ENCODE measurements around the gene STPG4. TPM values are rescaled to one million over a fixed set of nuclear protein-coding genes. Genes with fewer than 3 reads are reported as not detected.

Gene STPG4
- total RNA-seq, 1 experiment from 2014 or later = 0.13 TPM

- Histone ChIP-seq H3K14ac (ENCODE audit: insufficient read depth, low read length) (no peak overlapping the region), H3K18ac (ENCODE audit: insufficient read length, low read depth, low read length) (no peak overlapping the region), H3T11ph (ENCODE audit: low read length) (no peak overlapping the region), H3K9ac (ENCODE audit: extremely low read depth, insufficient read length, low read length) (no peak overlapping the region), H3K27ac (ENCODE audit: insufficient read length, low read depth, low read length) (no peak overlapping the region), H3K23ac (ENCODE audit: insufficient read length, low read depth, low read length) (no peak overlapping the region), H4K91ac (ENCODE audit: insufficient read length, low read depth, low read length) (no peak overlapping the region), H3K4ac (ENCODE audit: low read depth, low read length) (no peak overlapping the region), H3K4me1 (ENCODE audit: insufficient read depth, low read length) (no peaks in the 10 kb centered on the region), H4K8ac (replicated peaks; ENCODE audit: insufficient read length, low read depth, low read length) (no peak overlapping the region), H3K4me2 (ENCODE audit: insufficient read depth, insufficient read length, low read length) (no peak overlapping the region), H3K79me1 (ENCODE audit: insufficient read depth, low read depth, low read length, poor library complexity, severe bottlenecking) (no peaks in the 10 kb centered on the region), H2BK120ac (ENCODE audit: low read depth, low read length, poor library complexity, severe bottlenecking) (no peak overlapping the region), H2BK15ac (ENCODE audit: low read depth, low read length) (no peak overlapping the region), H4K20me1 (ENCODE audit: control insufficient read depth, insufficient read depth, insufficient read length) (no peaks in the 10 kb centered on the region), H3K9me3 (ENCODE audit: control insufficient read depth, low read depth, low read length) (no peaks in the 10 kb centered on the region), H2BK5ac (ENCODE audit: insufficient read length, low read length) (no peak overlapping the region), H2AK5ac (ENCODE audit: insufficient read length, low read length) (no peak overlapping the region), H2BK12ac (ENCODE audit: insufficient read length, low read depth, low read length) (no peak overlapping the region), H4K5ac (ENCODE audit: insufficient read length, low read depth, low read length) (no peak overlapping the region), H3K23me2 (ENCODE audit: insufficient read length, low read depth, low read length, poor library complexity, severe bottlenecking) (no peaks in the 10 kb centered on the region), H2AFZ (ENCODE audit: low read length) (no peak overlapping the region), H2BK20ac (ENCODE audit: low read depth, low read length, poor library complexity, severe bottlenecking) (no peak overlapping the region), H3K27me3 (ENCODE audit: insufficient read depth, low read length) (no peaks in the 10 kb centered on the region), H3K56ac (ENCODE audit: insufficient read length, low read depth, low read length) (no peak overlapping the region), H3K79me2 (ENCODE audit: insufficient read depth, low read length) (no peaks in the 10 kb centered on the region)
- no CpG with 5 or more reads among the region's 5 CpGs for WGBS (ENCODE audit: extremely low coverage, insufficient read length, low lambda C conversion rate)
- TF ChIP-seq, protein P1, sequence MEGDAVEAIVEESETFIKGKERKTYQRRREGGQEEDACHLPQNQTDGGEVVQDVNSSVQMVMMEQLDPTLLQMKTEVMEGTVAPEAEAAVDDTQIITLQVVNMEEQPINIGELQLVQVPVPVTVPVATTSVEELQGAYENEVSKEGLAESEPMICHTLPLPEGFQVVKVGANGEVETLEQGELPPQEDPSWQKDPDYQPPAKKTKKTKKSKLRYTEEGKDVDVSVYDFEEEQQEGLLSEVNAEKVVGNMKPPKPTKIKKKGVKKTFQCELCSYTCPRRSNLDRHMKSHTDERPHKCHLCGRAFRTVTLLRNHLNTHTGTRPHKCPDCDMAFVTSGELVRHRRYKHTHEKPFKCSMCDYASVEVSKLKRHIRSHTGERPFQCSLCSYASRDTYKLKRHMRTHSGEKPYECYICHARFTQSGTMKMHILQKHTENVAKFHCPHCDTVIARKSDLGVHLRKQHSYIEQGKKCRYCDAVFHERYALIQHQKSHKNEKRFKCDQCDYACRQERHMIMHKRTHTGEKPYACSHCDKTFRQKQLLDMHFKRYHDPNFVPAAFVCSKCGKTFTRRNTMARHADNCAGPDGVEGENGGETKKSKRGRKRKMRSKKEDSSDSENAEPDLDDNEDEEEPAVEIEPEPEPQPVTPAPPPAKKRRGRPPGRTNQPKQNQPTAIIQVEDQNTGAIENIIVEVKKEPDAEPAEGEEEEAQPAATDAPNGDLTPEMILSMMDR (conservative IDR thresholded peaks at IDR 0.05) = no peak
- Mint-ChIP-seq H3K27me3 (ENCODE audit: low read depth) (no peaks in the 10 kb centered on the region; the same call in 1 of the 2 replicates), H3K9me3 (peaks cover 0 to 2% of the 10 kb centered on the region in 2 experiments; a peak in 1 of 5 replicates), H3K4me1 (no peaks in the 10 kb centered on the region), H3K4me3 (no peak overlapping the region), H3K36me3 (ENCODE audit: insufficient read depth in 1 of 3, low read depth in 3 of 3) (no peaks in the 10 kb centered on the region), H3K27ac (no peak overlapping the region)
- no peak for DNase-seq
Measured at GRCh38 chr2:47112665-47113435, 42.3 kb downstream of the STPG4 start.
